Measurements from ENCODE around the gene ST3GAL2.

DNA sequence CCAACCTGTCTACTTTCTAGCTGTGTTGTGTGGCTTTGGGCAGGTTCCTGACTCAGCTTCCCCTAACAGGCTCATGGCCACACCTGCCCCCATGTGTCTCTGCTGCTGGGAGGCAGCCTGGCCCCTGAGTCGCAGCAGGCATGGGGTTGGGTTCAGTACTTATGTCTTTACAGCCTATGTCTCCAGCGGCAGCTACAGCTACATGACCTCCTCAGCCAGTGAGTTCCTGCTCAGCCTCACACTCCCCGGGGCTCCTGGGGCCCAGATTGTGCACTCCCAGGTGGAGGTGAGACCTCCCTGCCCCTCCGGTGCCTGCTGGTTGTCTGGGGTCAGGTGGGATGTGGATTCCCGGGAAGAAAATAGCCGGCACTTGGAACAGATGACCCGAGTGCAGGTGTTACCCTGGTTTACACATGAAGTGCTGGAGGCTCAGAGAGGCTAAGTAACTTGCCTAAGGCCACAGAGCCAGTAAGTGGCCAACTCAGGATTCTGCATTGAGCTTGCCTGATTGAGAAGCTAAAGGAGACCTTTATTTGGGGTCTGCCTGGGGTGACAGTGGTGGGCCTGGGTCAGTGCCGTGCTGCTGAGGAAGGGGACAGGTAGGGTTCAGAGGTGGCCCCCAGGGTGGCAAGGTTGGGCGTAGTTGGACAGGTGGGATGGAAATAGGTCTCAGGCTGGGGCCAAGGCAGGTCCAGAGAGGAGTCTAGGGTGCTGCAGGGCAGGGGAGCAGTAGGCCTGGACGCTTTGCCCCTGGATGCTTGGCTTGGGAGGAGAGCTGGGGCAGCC is 31.4 kb upstream of the ST3GAL2 start:
- no peak for TF ChIP-seq POLR2A (IDR thresholded peaks at IDR 0.05; ENCODE audit: low read depth, low read length)
- no peak for TF ChIP-seq PAX5 (IDR thresholded peaks at IDR 0.05; ENCODE audit: insufficient read depth, low read length, severe bottlenecking)
- TF ChIP-seq POLR2AphosphoS5 (IDR thresholded peaks at IDR 0.05; ENCODE audit: low read depth, low read length) = no peak
- no peak for TF ChIP-seq TAF1 (IDR thresholded peaks at IDR 0.05; ENCODE audit: low read depth, low read length)
- no peak for TF ChIP-seq SPI1 (IDR thresholded peaks at IDR 0.05; ENCODE audit: low read depth, low read length)
